GM18511 (cell line): ENCODE measurements around the gene PRR18.
A peak's percentile ranks its signal among the peaks of the same experiment; 100 is the strongest.

Experiments
- ATAC-seq: cut with Tn5 transposase; IDR thresholded peaks from one replicate; pipeline ENCODE4 v1.9.1; 2021; ENCODE audit warnings: mild to moderate bottlenecking, moderate library complexity; ENCODE audit not compliant: unreplicated experiment

Gene PRR18

GRCh38 chr6:166278579-166279392, 29.4 kb downstream of the PRR18 start:
- ATAC-seq = no peak

GRCh38 chr6:166277892-166278578, 30.2 kb downstream of the PRR18 start:
- no peak for ATAC-seq

GRCh38 chr6:166277018-166277417, 31.2 kb downstream of the PRR18 start:
- ATAC-seq = no peak

GRCh38 chr6:166275714-166276166, 32.5 kb downstream of the PRR18 start:
- peak; percentile 79 for ATAC-seq

GRCh38 chr6:166274739-166275370, 33.3 kb downstream of the PRR18 start:
- no peak for ATAC-seq

- no peak for ATAC-seq
Measured at GRCh38 chr6:166274163-166274562, 34.0 kb downstream of the PRR18 start.

- ATAC-seq = no peak
Measured at GRCh38 chr6:166271376-166271765, 36.8 kb downstream of the PRR18 start.

GRCh38 chr6:166270706-166271375, 37.4 kb downstream of the PRR18 start:
- no peak for ATAC-seq

GRCh38 chr6:166269301-166270039, 38.7 kb downstream of the PRR18 start:
- no peak for ATAC-seq

- no peak for ATAC-seq
Measured at GRCh38 chr6:166268431-166268830, 39.8 kb downstream of the PRR18 start.

GRCh38 chr6:166267526-166267925, 40.7 kb downstream of the PRR18 start:
- ATAC-seq = no peak

- ATAC-seq = no peak
Measured at GRCh38 chr6:166266336-166266735, 41.9 kb downstream of the PRR18 start.

- ATAC-seq = no peak
Measured at GRCh38 chr6:166262743-166263515, 45.3 kb downstream of the PRR18 start.

- ATAC-seq = peak; percentile 54
Measured at GRCh38 chr6:166259296-166259977, 48.8 kb downstream of the PRR18 start.

- peak; percentile 85 for ATAC-seq
Measured at GRCh38 chr6:166258854-166259276, 49.3 kb downstream of the PRR18 start.

GRCh38 chr6:166257911-166258318, 50.3 kb downstream of the PRR18 start:
- no peak for ATAC-seq
